ENCODE measurements around the gene LRFN5.

LRFN5 gene

DNA sequence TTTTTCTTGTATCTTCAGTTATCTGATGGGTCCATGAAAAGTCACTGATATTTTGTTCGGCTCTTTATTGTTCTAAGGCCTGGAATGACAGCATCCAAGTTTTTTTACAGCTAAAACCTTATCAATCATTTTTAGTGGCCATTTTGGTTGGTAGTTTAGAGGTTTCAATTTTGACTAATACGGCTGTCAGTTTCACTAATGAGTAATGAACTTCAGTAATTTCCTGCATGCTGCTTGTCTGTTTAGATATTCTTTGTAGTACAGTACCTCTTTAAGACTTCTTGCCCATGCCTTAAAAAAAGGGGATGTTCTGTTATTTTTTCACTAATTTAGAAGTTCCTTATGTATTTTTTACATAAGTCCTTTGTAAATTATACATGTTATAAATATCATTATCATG, 176.7 kb downstream of the LRFN5 start:
- no peak for FAIRE-seq

DNA sequence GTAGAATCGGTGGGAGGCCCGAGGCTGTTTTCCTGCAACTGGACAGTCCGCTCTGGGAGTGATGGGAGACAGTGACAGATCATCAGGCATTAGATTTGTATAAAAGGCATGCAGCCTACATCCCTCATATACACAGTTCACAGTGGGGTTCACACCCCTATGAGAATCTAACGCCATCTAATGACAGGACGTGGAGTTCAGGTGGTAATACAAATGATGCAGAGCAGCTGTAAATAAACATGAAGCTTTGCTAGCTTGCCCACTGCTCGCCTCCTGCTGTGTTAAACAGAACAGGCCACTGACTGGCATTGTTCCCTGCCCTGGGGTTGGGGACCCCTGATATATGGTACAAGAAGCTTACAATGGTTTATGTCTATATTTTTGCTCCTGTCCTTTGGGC, 179.0 kb downstream of the LRFN5 start:
- FAIRE-seq: no peak

DNA sequence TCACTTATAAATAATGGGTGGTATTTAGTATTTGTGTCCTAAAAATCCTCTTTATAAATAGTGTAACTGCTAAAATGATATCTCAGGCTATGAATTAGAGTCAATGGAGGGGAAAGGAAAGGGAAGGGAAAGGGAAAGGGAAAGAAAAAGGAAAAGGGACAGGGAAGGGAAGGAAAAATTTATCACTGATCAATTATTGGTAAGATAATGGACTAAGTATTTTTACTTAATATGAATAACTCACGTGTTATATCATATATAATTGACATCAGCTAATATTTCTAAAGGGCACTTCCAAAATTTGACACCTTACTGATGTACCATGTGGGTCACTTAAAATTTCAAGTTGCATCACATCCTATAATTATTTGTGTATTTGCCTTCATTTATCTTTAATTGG, 193.1 kb downstream of the LRFN5 start:
- no peak for FAIRE-seq

DNA sequence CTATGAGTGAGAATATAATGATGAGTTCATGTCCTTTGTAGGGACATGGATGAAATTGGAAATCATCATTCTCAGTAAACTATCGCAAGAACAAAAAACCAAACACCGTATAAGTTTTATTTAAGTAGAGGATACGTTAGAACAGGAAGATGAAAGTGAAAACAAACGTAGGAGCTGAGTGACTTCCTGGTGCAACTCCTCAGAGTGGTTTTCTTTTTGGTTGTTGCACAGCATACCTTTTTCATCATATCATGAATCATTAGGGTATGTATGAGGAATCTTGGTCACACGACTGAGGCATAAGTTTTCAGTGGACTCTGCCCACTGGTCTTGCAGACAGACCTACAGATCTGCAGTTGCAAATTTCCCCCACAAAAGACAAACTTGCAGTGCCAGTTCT, 199.0 kb downstream of the LRFN5 start:
- FAIRE-seq: no peak

DNA sequence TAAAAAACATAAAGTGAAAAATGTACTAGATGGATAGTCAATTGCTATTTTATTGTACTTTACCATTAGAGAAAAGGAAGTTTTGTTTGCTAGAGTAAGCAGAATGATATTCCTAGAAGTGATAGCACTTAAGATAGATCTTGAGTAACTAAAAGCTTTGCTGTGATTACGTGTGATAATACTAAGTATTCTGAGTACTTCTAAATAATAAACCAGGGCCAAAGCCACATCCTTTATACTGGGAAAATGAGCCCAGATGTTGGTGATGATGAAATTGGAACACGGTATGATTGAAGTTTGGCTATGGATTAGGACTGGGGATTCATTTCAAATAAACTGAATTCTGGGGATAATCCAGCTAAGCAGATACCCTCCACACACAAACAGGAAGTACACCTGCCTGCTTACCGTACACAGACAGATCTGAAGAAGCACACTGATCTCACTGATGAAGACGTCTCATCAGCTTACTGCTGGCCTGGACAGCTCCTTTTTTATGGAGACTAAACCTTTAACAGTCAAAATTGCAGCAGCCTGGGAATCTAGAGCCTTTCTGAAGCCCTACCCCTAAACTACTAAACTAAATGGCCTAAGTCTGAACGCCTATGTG, 199.8 kb downstream of the LRFN5 start:
- no peak for FAIRE-seq

DNA sequence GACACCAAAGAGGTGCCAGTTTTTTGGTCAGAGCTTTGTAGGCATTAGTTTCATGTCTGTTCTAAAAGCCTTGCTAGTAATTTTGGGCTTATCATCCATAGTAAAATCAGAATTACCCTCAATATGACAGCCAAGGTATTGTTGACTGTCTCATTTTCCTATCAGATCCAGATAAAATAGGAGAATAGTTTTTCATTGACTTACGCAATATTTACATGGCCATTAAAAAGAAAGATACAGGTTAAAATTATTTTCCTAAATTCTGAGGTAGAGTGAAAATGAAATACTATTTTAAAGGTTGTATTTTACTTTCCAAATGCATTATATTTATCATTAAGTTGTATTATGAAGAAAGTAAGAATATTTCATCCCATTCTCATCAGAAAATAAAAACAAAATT, 203.7 kb downstream of the LRFN5 start:
- FAIRE-seq: no peak

DNA sequence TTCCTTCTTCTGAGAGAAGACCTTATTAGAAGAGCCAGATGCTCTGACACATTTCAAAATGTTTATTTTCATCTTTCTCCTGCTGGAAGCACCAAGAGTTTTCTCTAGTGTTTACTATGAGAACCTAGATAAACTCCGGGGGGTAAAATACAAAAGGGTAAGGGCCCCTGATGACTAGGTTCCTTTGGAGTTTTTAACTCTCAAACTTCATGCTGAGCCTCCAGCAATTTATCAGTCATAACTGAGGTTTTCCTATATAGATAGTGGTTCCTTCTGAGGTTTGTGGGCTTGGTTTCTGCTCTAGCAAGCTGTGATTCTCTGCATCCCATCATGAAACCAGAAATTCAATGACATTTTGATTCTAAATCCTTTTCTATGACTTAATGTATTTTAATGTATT, 210.9 kb downstream of the LRFN5 start:
- FAIRE-seq: no peak

DNA sequence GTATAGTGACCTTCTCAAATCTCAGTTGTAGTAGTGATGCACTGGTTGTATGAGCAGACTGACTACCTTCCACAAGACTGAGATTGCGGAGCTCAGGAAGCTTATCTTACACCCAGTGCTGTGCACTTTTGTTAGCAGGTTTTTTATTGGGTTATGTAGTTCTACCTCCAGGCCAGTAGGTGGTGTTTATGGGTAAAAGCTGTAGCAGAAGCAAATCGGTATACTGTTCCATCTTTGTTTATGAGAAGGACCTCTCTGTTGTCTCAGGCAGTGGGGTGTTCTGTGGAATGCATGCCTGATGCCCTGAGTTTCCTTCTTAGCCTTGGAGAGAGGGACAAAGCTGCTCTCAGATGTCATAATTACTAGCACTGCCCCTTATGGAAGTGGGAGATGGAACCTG, 217.8 kb downstream of the LRFN5 start:
- FAIRE-seq: no peak

DNA sequence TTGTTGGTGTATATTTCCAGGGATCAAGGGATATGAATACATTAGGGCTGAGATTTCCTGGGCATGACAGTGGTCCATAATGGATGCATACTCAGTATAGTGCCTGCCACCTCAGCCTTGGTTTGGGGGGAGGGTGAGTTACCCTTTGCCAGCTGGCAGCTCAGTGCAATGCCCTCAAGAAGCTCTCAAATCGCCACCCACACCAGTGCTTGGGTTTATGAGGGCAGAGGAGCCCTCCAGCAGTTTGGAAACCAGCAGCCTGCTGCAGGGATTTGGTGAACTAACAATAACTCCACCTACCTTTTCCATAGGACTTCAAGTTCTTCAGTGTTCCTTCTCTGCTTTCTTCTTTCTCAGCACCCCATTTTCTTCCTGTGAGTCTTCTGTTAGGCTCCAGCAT, 218.9 kb downstream of the LRFN5 start:
- no peak for FAIRE-seq

DNA sequence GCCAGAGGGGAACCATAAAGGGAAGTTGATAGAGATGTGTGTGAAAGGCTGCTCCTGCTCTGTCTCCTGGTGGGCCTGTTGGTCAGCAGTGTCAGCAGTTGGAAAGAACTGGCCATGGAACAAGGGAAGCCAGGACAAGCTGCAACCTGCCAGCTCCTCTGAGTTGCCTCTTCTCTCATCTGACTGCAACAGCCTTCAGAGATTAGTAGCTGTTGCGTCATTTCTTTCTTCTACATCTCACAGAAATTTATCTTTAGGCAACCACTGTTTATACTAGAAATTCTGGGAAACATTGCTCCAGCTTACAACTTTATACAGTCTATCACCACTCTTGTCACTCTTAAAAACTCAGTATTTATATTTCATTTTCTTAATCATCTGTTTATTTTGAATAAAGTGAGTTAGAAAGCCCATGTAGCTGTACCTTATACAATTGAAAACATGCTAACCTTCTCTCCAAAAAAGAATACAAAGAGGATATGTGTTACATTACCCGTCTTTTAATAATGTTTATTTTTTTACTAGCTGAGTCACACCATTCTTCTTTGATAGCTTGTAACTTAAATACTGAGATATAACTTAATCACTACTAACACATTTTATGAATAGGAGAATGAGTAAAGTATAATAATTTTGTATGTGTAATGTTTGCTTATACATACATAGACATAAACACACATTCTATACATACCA, 224.2 kb downstream of the LRFN5 start:
- no peak for FAIRE-seq

DNA sequence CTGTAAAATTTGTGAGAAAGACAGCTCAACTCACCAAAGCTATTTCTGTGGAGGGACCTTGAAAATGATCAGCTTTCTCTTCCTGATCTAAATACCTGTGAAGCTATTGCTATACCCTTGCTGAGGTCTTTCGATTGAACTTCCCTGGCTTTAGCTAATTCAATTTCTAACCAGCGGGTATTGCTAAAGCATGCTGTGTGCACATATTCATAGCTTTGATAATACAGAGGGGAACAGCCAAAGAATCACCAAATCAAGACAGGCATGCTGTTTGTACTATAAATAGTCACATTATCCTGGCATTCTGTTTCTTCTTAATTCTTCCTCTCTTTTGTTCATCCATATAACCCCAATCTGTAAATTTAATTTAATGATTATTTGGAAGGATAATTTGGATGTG, 233.0 kb downstream of the LRFN5 start:
- no peak for FAIRE-seq

DNA sequence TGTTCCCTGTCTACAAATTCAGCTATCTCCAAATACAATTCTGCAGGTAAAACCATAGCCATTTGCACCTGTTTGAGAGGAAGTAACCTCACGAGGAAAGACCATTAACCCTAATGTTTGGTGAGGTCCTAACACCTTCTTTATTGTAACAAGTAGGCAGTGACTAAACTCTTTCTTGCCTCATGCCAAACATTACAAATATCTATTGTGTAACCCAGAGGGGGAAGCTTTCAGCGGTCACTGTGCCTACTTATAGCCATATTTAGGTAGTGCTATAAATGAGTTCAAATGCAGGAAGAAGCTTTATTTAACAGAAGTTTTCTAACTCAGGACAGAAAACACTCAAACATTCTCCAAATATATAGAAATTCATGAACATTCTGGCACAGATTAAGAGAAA, 252.7 kb downstream of the LRFN5 start:
- FAIRE-seq: no peak

DNA sequence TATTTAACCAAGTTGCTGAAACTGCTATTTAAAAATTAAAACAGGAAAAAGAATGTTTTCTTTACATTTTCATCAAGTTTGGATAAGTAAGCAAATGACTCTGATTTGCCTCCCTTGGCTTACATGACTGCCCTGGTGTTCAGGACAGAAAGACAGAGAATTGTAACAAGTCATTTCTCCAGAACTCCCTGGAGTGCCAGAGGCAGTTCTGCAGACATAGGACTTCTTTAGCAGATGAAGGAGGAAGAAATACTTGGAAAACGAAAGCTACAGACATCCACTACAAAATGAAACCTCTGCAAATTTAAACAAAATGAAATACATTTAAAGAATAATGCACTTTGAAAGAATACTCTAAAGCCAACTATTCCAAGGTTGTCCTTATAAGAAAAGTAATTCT, 253.9 kb downstream of the LRFN5 start:
- no peak for FAIRE-seq

DNA sequence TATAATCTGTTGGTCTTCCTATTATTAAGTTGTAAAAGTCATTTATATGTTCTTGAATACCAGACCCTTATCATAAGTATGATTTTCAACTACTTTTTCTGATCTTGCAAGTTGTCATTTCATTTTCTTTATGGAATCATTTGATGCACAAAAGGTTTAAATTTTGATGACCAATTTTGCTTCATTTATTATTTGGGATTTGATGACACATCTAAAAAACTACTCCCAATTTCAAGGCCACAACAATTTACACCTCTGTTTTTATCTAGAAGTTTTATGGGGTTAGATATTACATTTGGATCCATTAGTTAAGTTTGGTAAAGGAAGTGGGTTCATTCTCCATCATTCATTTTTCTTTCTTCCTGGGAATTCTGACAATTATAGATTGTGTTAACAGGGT, 259.2 kb downstream of the LRFN5 start:
- no peak for FAIRE-seq

DNA sequence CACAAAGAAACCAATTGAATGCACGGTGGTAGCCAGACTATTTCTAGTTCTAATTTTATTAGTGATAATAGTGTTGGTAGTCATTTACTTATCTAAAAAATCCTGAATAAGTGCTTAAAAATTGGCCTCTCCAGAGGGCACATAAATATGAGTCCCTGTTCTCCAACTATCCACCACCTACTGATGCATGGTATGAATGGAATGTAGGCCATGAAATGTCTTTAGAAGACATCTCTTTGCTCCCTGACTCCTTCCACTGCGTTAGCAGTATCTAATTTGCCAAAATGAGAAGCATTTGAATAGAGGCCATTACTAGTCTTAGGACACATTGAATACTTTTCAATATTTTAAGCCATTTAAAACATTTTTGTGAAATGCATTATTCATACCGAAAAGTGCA, 261.7 kb downstream of the LRFN5 start:
- no peak for FAIRE-seq

DNA sequence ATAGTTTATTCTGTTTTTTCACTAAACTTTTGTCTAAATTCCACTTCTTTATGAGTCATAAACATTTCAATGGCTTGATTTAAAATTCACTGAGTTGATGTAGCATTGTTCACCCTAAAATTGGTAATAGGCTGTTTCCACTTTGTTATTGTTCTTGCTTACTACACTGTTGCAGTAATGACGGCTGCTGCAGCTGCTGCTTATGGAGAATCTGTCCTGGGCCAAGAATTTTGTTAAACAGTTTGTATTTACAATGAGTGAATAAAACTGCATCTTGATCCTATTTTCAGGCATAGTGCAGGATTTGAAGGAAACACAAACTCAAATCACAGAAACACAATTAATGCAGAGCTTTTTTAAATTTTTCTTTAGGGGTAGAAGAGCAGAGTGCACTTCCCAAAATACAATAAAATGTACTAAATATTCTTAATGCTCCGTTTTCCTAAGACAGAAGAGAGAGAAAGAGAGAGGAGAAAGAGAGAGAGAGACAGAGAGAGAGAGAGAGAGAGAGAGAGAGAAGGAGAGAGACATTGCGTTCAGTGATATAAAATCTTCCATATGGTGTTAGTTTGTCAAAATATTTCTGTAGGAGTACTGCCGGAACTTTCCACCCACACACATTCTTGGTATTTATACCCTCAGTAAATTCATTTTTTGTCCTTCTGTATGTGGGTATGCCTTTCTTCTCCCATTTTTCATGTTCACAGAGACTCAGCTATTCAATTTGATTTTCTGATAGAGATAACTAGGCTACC, 266.4 kb downstream of the LRFN5 start:
- FAIRE-seq: no peak

DNA sequence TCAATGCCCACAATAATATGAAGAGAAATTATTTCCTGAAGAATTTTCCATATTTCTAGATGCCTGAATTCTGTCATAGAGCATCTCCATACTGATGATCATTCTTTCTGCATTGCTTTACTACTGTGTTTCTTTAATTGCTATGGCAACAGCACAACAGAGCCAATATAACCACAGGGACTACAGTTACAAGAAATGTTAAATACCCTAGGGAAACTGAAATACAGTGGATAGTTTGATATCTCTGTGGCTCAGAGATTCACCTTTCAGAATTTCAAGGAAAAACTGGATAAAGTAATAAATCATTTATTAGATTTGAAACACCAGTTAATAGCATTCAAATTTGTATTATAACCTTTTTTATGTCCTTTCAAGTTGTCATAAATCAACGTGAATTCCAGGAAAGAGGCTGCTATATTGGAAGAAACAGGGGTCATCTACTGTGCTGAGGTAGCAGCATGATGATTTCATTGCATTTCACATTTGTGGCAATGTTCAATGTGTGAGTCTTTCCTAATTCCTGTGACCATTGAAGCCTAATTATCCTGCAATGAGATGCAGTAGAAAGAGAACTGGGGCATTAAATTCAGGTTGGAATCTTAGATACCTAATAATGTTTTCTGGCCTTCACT, 267.1 kb downstream of the LRFN5 start:
- no peak for FAIRE-seq

DNA sequence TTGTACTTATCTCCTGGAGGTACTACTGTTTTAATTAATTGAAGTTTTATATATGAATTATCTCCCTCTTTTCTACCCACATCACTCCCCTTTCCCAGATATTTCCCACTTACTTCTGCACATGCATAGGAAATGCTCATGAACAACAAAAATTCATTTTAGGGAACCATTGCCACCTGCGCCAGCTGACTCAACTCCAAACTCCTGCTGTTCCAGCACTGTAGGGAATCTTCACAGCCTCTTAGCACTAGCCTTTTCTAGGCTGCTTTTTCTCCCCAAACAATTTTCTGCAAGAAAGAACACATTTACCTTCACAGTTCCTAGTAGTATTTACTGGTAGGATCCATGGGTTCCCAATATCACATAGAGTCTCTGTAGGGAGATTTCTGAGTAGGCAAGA, 268.4 kb downstream of the LRFN5 start:
- FAIRE-seq: no peak

DNA sequence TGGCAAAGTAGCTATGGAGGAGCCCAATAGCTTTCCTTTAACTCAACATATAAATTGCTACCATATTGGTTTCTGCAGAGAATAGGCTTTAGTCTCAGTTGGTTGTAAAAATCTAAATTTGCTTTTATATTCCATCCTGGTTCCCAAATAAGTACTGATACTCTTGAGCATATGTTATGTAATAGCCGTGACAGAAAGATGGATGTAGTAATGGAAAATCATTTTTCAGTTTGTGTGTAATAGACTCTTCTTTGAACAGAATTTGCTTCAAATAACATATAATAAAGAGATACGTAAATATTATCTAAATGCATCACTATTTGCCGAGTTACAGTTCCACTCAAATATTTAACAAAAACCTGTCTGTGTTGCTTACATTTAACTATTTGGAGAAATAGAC, 271.6 kb downstream of the LRFN5 start:
- FAIRE-seq: no peak

DNA sequence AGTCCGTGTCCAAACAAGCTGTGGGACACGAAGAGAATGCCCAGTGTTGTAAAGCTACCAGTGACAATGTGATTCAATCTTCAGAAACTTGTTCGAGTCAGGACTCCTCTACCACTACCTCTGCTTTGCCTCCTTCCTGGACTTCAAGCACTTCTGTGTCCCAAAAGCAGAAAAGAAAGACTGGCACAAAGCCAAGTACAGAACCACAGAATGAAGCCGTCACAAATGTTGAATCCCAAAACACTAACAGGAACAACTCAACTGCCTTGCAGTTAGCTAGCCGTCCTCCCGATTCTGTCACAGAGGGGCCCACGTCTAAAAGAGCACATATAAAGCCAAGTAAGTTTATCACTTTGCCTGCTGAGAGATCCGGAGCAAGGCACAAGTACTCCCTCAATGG, 284.9 kb downstream of the LRFN5 start:
- no peak for FAIRE-seq

DNA sequence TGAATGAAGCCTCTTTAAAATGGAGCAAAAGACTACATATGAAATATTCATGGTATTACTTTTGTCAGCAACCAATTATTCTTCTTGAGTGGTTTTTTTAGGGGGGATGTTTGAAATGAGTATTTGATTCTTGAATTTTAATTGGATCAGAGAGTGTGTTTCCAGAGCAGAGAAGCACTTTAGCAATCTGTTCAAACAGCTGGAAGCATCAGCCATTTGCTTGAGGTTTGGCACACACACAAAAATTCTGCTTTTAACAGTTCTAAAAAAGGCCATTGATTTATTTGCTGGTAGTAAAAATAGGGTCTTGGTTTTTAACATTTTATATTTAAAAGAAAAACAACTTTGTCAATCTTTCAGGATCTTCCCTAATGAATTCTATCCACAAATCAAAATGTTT, 292.7 kb downstream of the LRFN5 start:
- FAIRE-seq: peak; percentile 58

DNA sequence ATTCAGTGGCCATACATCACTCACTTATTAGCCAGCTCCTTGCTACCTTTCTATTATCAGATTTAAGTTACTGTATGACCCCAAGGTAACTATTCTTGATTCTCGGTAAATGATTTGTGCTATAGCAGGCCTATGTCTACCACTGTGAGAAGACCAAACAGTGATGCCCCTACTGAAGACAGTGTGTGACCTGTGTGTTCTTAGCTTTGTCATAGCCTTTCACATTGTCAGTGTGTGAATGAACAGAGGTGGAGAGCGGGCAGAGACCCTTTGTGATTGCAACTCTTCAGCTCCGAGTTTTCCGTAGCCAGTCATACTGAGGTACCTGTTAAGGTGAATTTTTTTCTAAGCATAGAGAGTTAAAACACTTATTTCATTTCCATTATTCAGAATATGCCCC, 294.0 kb downstream of the LRFN5 start:
- FAIRE-seq: no peak

DNA sequence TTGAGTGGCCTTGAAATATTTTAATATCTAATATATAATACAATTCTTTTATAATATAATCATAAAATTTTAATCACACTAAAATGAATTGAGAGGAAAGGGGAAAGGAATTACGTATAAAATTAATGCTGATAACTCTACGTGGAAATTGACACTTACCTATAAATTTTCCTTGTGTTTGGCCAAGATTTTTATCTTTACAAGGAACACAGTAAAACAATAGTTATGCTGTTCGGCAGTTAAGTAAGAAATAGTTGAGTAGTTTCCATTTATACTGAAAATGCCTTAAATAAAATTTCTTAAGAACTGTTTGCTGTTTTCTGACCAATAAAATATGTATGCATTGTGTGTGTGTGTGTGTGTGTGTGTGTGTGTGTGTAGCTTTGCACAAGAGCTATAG, 294.4 kb downstream of the LRFN5 start:
- FAIRE-seq: no peak

DNA sequence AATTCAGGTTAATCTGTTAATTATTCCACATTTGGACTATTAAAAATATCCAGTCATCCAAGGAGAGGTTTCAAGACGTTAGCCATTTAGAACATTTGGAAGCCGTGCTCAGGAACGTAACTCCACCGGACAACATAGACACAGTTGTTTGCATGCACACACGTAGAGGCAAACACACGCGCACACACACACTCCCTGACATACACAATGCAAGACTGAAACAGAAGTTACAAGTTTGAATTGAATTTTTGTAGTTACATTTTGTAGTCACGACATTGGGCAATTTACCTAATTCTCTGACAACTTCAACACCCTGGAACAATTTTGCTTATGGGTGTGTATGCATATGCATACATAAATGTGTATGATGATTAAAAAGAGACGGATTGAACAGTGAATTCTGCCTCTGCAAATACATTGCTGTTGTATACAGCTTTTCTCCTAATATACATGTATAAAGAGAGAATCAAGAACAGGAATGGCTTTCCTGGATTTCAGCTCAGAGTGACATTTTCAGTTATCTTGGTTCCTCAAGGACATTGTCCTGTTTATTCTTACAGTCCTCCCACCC, 298.8 kb downstream of the LRFN5 start:
- no peak for FAIRE-seq
